GM06990 (cell line): ENCODE results near the gene PHPT1.

Experiments
- DNase-seq: peaks from one replicate; pipeline ENCODE4 v3.0.0-alpha.2; 2011; ENCODE audit not compliant: insufficient read length; ENCODE audit errors: extremely low read depth
- H3K27me3 ChIP-seq: replicated peaks from 2 replicates; pipeline ENCODE4 v1.6.0; 2011; ENCODE audit warnings: low read length; ENCODE audit not compliant: control insufficient read depth, insufficient read depth
- H3K36me3 ChIP-seq: 2 replicates; pipeline ENCODE4 v1.5.1; 2011; ENCODE audit warnings: low read length; ENCODE audit not compliant: control insufficient read depth, insufficient read depth
- H3K4me3 ChIP-seq: replicated peaks from 2 replicates; pipeline ENCODE4 v1.5.1; 2011; ENCODE audit warnings: low read depth, mild to moderate bottlenecking, control low read depth, low read length
- CTCF ChIP-seq: IDR thresholded peaks from 2 replicates; pipeline ENCODE4 v1.5.1; 2011; ENCODE audit warnings: low read length, control low read depth, mild to moderate bottlenecking, inconsistent platforms; ENCODE audit not compliant: insufficient read depth, poor library complexity, severe bottlenecking

The PHPT1 gene

GRCh38 chr9:136900556-136900955, 51.3 kb downstream of the PHPT1 start:
- peaks cover 14% of the 10 kb centered on the region for H3K36me3 ChIP-seq

More at GRCh38 chr9:136900556-136900955, 51.3 kb downstream of the PHPT1 start:
- no peak for TF ChIP-seq CTCF
- Histone ChIP-seq H3K4me3 (no peak overlapping the region), H3K27me3 (no peaks in the 10 kb centered on the region)
- no peak for DNase-seq
